ENCODE data around the gene CHAT.

DNA sequence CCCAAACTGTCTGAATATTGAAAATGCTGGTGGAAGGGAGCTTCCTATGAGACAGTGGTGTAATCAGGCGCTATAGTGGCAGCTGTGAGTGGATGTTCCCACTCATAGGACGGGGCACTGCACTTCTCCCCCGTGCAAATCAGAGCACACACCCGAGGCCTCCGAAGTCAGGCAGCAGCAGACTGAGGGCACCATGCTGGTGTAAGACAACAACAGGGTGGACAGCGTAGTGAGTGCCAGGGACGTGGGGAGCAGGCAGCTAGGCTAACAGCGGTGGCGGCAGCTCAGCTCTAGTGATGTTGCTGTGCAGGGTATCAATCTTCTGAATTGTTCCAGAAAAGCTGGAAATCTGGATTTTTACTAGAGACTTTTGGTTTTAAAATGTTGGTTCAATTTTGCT, 84.8 kb downstream of the CHAT start:
- TF ChIP-seq, protein P1, sequence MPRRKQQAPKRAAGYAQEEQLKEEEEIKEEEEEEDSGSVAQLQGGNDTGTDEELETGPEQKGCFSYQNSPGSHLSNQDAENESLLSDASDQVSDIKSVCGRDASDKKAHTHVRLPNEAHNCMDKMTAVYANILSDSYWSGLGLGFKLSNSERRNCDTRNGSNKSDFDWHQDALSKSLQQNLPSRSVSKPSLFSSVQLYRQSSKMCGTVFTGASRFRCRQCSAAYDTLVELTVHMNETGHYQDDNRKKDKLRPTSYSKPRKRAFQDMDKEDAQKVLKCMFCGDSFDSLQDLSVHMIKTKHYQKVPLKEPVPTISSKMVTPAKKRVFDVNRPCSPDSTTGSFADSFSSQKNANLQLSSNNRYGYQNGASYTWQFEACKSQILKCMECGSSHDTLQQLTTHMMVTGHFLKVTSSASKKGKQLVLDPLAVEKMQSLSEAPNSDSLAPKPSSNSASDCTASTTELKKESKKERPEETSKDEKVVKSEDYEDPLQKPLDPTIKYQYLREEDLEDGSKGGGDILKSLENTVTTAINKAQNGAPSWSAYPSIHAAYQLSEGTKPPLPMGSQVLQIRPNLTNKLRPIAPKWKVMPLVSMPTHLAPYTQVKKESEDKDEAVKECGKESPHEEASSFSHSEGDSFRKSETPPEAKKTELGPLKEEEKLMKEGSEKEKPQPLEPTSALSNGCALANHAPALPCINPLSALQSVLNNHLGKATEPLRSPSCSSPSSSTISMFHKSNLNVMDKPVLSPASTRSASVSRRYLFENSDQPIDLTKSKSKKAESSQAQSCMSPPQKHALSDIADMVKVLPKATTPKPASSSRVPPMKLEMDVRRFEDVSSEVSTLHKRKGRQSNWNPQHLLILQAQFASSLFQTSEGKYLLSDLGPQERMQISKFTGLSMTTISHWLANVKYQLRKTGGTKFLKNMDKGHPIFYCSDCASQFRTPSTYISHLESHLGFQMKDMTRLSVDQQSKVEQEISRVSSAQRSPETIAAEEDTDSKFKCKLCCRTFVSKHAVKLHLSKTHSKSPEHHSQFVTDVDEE (CRISPR knock-in tag; IDR thresholded peaks at IDR 0.05), result no peak
- no peak for TF ChIP-seq ZNF8 (CRISPR knock-in tag; IDR thresholded peaks at IDR 0.05)
- TF ChIP-seq, protein P2, sequence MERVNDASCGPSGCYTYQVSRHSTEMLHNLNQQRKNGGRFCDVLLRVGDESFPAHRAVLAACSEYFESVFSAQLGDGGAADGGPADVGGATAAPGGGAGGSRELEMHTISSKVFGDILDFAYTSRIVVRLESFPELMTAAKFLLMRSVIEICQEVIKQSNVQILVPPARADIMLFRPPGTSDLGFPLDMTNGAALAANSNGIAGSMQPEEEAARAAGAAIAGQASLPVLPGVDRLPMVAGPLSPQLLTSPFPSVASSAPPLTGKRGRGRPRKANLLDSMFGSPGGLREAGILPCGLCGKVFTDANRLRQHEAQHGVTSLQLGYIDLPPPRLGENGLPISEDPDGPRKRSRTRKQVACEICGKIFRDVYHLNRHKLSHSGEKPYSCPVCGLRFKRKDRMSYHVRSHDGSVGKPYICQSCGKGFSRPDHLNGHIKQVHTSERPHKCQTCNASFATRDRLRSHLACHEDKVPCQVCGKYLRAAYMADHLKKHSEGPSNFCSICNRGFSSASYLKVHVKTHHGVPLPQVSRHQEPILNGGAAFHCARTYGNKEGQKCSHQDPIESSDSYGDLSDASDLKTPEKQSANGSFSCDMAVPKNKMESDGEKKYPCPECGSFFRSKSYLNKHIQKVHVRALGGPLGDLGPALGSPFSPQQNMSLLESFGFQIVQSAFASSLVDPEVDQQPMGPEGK (CRISPR knock-in tag; IDR thresholded peaks at IDR 0.05; ENCODE audit: borderline replicate concordance), result no peak
- TF ChIP-seq RARB (CRISPR knock-in tag; IDR thresholded peaks at IDR 0.05), result no peak
- TF ChIP-seq GLIS3 (CRISPR knock-in tag; IDR thresholded peaks at IDR 0.05), result no peak

Data from SK-N-SH treated with all-trans-retinoic acid at 6 μM for 48 hours (cell line).